A549 (cell line): ENCODE measurements around the gene RNF141. TPM values are rescaled to one million over a fixed set of nuclear protein-coding genes. Genes with fewer than 3 reads are reported as not detected.

Source experiments
- ATAC-seq, 2 experiments: fragments of 200-7000 bp in 1 of 2; fragments of >200 bp in 1 of 2; cut with Nextera tagmentation in 1 of 2; cut with Tn5 transposase in 1 of 2; 3 replicates each; pipeline versions ENCODE4 v1.8.0 to v1.9.1; 2018 to 2020; ENCODE audit warnings: mild to moderate bottlenecking in 1 of 2, moderate library complexity in 1 of 2
- CTCF ChIA-PET: fragments of 300-600 bp; sonication (Branson Sonifier 250); formaldehyde crosslinking; extraction: SDS; loops from one replicate; lab custom pipeline; 2021; ENCODE audit warnings: antibody characterized with exemption, inconsistent platforms; lab: Yijun Ruan, JAX
- POLR2A ChIA-PET: fragments of 350-600 bp; formaldehyde crosslinking; extraction: SDS; loops from one replicate; lab custom pipeline; 2021; ENCODE audit warnings: antibody characterized with exemption, inconsistent platforms; lab: Yijun Ruan, JAX
- DNase-seq, 2 experiments: peaks; one replicate each; pipeline versions ENCODE4 v3.0.0 to v3.0.0-alpha.2; 2011 to 2016; ENCODE audit warnings: low read depth in 1 of 2, low spot score in 1 of 2
- FAIRE-seq: peaks from 2 replicates; lab custom pipeline; 2011; peaks lifted over from hg19 to GRCh38; lab: Jason Lieb, UNC
- H3K27ac ChIP-seq, 2 experiments: fragments of >200 bp; sonication (Bioruptor Twin); formaldehyde crosslinking; 3 replicates each; pipeline ENCODE4 v1.5.1; 2016 to 2017
- H3K4me1 ChIP-seq: fragments of >200 bp; sonication (Bioruptor Twin); formaldehyde crosslinking; 3 replicates; pipeline ENCODE4 v1.6.1; 2016
- H3K4me2 ChIP-seq: fragments of >200 bp; sonication (Bioruptor Twin); formaldehyde crosslinking; 3 replicates; pipeline ENCODE4 v1.6.1; 2016
- H3K4me3 ChIP-seq: fragments of >200 bp; sonication (Bioruptor Twin); formaldehyde crosslinking; 3 replicates; pipeline ENCODE4 v1.5.1; 2016
- H3K9me3 ChIP-seq: fragments of >200 bp; sonication (Bioruptor Twin); formaldehyde crosslinking; 3 replicates; pipeline ENCODE4 v1.6.1; 2016
- CBX2 ChIP-seq: fragments of 200-600 bp; sonication (generic); IDR thresholded peaks from 2 replicates; pipeline ENCODE4 v1.6.1; 2016; ENCODE audit warnings: low read depth, mild to moderate bottlenecking, borderline replicate concordance
- CHD2 ChIP-seq: fragments of 150-350 bp; IDR thresholded peaks from 2 replicates; pipeline ENCODE4 v1.6.1; 2014; ENCODE audit warnings: low read length; ENCODE audit not compliant: partially characterized antibody
- CHD4 ChIP-seq: fragments of 200-600 bp; sonication (generic); IDR thresholded peaks from 2 replicates; pipeline ENCODE4 v1.6.1; 2016; ENCODE audit warnings: antibody characterized with exemption, mild to moderate bottlenecking, borderline replicate concordance
- E2F6 ChIP-seq: IDR thresholded peaks from 2 replicates; pipeline ENCODE4 v1.6.1; 2012; ENCODE audit warnings: low read depth, borderline replicate concordance
- FOSB ChIP-seq: fragments of 250-450 bp; sonication (Bioruptor Pico); IDR thresholded peaks from 2 replicates; pipeline ENCODE4 v1.5.0; 2020; ENCODE audit warnings: mild to moderate bottlenecking, moderate library complexity
- GATA3 ChIP-seq: IDR thresholded peaks from 2 replicates; pipeline ENCODE4 v1.6.1; 2012; ENCODE audit warnings: borderline replicate concordance
- HDAC2 ChIP-seq: fragments of 200-600 bp; sonication (generic); IDR thresholded peaks from 2 replicates; pipeline ENCODE4 v1.6.1; 2016
- HOXB13 ChIP-seq: fragments of 250-450 bp; sonication (Bioruptor Pico); IDR thresholded peaks from 2 replicates; pipeline ENCODE4 v1.5.0; 2020; ENCODE audit warnings: low read depth, mild to moderate bottlenecking, moderate library complexity
- HOXB5 ChIP-seq: fragments of 250-450 bp; sonication (Bioruptor Pico); IDR thresholded peaks from 2 replicates; pipeline ENCODE4 v1.5.0; 2020; ENCODE audit warnings: mild to moderate bottlenecking, moderate library complexity
- JUNB ChIP-seq: fragments of >200 bp; sonication (Bioruptor Twin); formaldehyde crosslinking; IDR thresholded peaks from 2 replicates; pipeline ENCODE4 v1.6.1; 2016
- KDM1A ChIP-seq: fragments of 200-600 bp; sonication (generic); IDR thresholded peaks from 2 replicates; pipeline ENCODE4 v1.6.1; 2016; ENCODE audit warnings: low read depth, mild to moderate bottlenecking
- KDM5A ChIP-seq: fragments of 200-600 bp; sonication (generic); IDR thresholded peaks from 2 replicates; pipeline ENCODE4 v1.6.1; 2016; ENCODE audit warnings: antibody characterized with exemption, mild to moderate bottlenecking
- NPAS2 ChIP-seq: fragments of 250-450 bp; sonication (Bioruptor Pico); IDR thresholded peaks from 2 replicates; pipeline ENCODE4 v1.8.0; 2022; ENCODE audit warnings: mild to moderate bottlenecking, moderate library complexity, borderline replicate concordance
- NR3C1 ChIP-seq: fragments of >200 bp; sonication (Bioruptor Twin); formaldehyde crosslinking; IDR thresholded peaks from 3 replicates; pipeline ENCODE4 v1.6.1; 2017
- PBX3 ChIP-seq: IDR thresholded peaks from 2 replicates; pipeline ENCODE4 v1.6.1; 2012
- RCOR1 ChIP-seq: fragments of 150-350 bp; IDR thresholded peaks from 2 replicates; pipeline ENCODE4 v1.6.1; 2014; ENCODE audit warnings: antibody characterized with exemption, low read length, low read depth
- RFX5 ChIP-seq: fragments of 450-650 bp; IDR thresholded peaks from 2 replicates; pipeline ENCODE4 v1.7.1; 2014; ENCODE audit warnings: antibody characterized with exemption, mild to moderate bottlenecking, moderate library complexity
- RNF2 ChIP-seq: fragments of 200-600 bp; sonication (generic); IDR thresholded peaks from 2 replicates; pipeline ENCODE4 v1.6.1; 2016; ENCODE audit warnings: low read depth, mild to moderate bottlenecking, antibody characterized with exemption, moderate library complexity, borderline replicate concordance
- TFCP2L1 ChIP-seq: fragments of 250-450 bp; sonication (Bioruptor Pico); IDR thresholded peaks from 2 replicates; pipeline ENCODE4 v1.5.0; 2021; ENCODE audit warnings: mild to moderate bottlenecking
- ZNF302 ChIP-seq: fragments of 250-450 bp; sonication (Bioruptor Pico); IDR thresholded peaks from 2 replicates; pipeline ENCODE4 v1.9.0; 2021; ENCODE audit warnings: inconsistent platforms, mild to moderate bottlenecking, moderate library complexity
- WGBS: methylation state at CpG from one replicate; pipeline ENCODE4 v1.1.6; 2017; ENCODE audit errors: missing lambda C conversion rate; 5-methylcytosine and 5-hydroxymethylcytosine counted together
- polyA plus RNA-seq, 4 experiments: library from polyadenylated mRNA; depleted of rRNA in 3 of 4; stranded (reverse); fragments of >200 nt; fragmentation: RNase III in 1 of 4; extraction: RNeasy Plus Mini Kit Qiagen cat#74134 plus additional on column Dnase treatment in 1 of 4; gene quantifications; 2 replicates in 3 of 4; 3 replicates in 1 of 4; pipeline ENCODE4 v1.2.3, GENCODE V29; 2011 to 2017

RNF141 gene
- polyA plus RNA-seq, 2 of the 4 experiments (the other 2 are of a cell fraction), result 16.8 to 33.3 TPM

GRCh38 chr11:10590218-10590915 is 49.4 kb upstream of the RNF141 start:
- Histone ChIP-seq H3K4me3 (no peak overlapping the region), H3K4me2 (no peak overlapping the region), H3K9me3 (no peaks in the 10 kb centered on the region), H3K27ac (no peak overlapping the region)
- no peak for DNase-seq
- no peak for ATAC-seq
- WGBS, result 29% methylated on average over 2 of the region's 2 CpGs
- POLR2A ChIA-PET, result no interaction called here
- TF ChIP-seq NR3C1 (no peak), HOXB5 (no peak), HOXB13 (no peak), KDM5A (no peak), CBX2 (no peak), CHD2 (no peak)
- TF ChIP-seq, all 56 proteins: peak for 0
- FAIRE-seq, result no peak
- CTCF ChIA-PET, result interaction anchor here (1.1 to 2.2 kb wide), 3 partner anchors 19 to 145 kb away, joined by 3 to 7 read pairs (median 4); partner anchors contain the start of gene RNF141
- H3K4me1 ChIP-seq, result no peaks in the 10 kb centered on the region

- DNase-seq (no peak), FAIRE-seq (no peak), ATAC-seq (no peak)
- Histone ChIP-seq H3K4me3 (no peak overlapping the region), H3K4me1 (no peaks in the 10 kb centered on the region), H3K4me2 (no peak overlapping the region), H3K9me3 (no peaks in the 10 kb centered on the region), H3K27ac (no peak overlapping the region)
- ChIA-PET CTCF (interaction anchor here (0.9 kb wide), 1 partner anchor 146 kb away, joined by 3 read pairs; no protein-coding TSS in a partner anchor), POLR2A (no interaction called here)
- WGBS, result 66% methylated on average over 2 of the region's 2 CpGs
- TF ChIP-seq KDM5A, result no peak
- no peak for TF ChIP-seq RCOR1
- no peak for TF ChIP-seq NR3C1
Observed at GRCh38 chr11:10588904-10589303, 47.9 kb upstream of the RNF141 start.

DNA sequence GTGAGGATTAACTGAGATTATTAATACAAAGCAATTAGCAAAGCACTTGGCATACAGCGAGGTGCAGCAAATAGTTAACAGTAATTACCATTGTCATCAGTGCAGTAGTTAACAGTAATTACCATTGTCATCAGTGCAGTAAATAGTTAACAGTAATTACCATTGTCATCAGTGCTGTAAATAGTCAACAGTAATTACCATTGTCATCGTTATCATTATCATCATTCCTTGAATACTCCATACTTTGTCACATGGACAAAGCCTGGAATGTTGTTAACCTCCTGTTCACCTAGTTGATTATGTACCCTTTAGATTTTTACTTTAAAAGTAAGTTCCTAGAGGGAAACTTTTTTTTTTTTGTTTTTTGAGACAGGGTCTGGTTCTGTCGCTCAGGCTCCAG is 47.0 kb upstream of the RNF141 start:
- Histone ChIP-seq H3K27ac (no peak overlapping the region), H3K4me1 (no peaks in the 10 kb centered on the region), H3K4me2 (no peak overlapping the region)
- FAIRE-seq, result no peak
- CTCF ChIA-PET, result interaction anchor here (0.9 to 1.4 kb wide), 2 partner anchors 147 to 182 kb away, joined by 3 read pairs; no protein-coding TSS in a partner anchor
- ATAC-seq, result no peak
- 75% methylated on average over 3 of the region's 3 CpGs for whole genome bisulfite sequencing
- TF ChIP-seq RNF2 (no peak), E2F6 (no peak), HDAC2 (no peak), KDM1A (no peak), FOSB (CRISPR knock-in tag) (no peak), PBX3 (no peak), NPAS2 (CRISPR knock-in tag) (no peak), CHD4 (no peak), CBX2 (no peak), JUNB (no peak), TFCP2L1 (no peak), GATA3 (no peak), ZNF302 (no peak), RFX5 (no peak)
- TF ChIP-seq, all 56 proteins: peak for 0
- Histone ChIP-seq H3K9me3 (no peaks in the 10 kb centered on the region), H3K4me3 (no peak overlapping the region)
- no peak for DNase-seq
- POLR2A ChIA-PET, result no interaction called here
